Fibroblast of skin of back (primary cell): Measurements from ENCODE around the gene ARL6IP5.

ENCODE experiments used
- DNase-seq: peaks from one replicate; pipeline ENCODE4 v3.0.0-alpha.2; 2013

Gene ARL6IP5

GRCh38 chr3:69116897-69117296 lies 32.2 kb downstream of the ARL6IP5 start:
- no peak for DNase-seq

- DNase-seq, result no peak
Measured at GRCh38 chr3:69118555-69118954, 33.8 kb downstream of the ARL6IP5 start.

GRCh38 chr3:69119138-69119537 lies 34.4 kb downstream of the ARL6IP5 start:
- no peak for DNase-seq

- DNase-seq, result no peak
Measured at GRCh38 chr3:69119681-69120080, 34.9 kb downstream of the ARL6IP5 start.

- DNase-seq, result peak; percentile 59
Measured at GRCh38 chr3:69120879-69121464, 36.2 kb downstream of the ARL6IP5 start.

- no peak for DNase-seq
Measured at GRCh38 chr3:69121513-69121912, 36.8 kb downstream of the ARL6IP5 start.

- no peak for DNase-seq
Measured at GRCh38 chr3:69121950-69122349, 37.2 kb downstream of the ARL6IP5 start.

- DNase-seq, result no peak
Measured at GRCh38 chr3:69122403-69122802, 37.7 kb downstream of the ARL6IP5 start, which contains the start of gene LMOD3. TSS of gene LMOD3 (minus strand) at chr3:69122595. CDS start at chr3:69122386, 209 bp downstream.

GRCh38 chr3:69126216-69126615 lies 41.5 kb downstream of the ARL6IP5 start:
- DNase-seq, result no peak

GRCh38 chr3:69126999-69127398 lies 42.3 kb downstream of the ARL6IP5 start:
- DNase-seq, result no peak

- DNase-seq, result no peak
Measured at GRCh38 chr3:69128509-69128908, 43.8 kb downstream of the ARL6IP5 start.

GRCh38 chr3:69129531-69129930 lies 44.8 kb downstream of the ARL6IP5 start:
- DNase-seq, result no peak

- DNase-seq, result no peak
Measured at GRCh38 chr3:69130689-69131088, 46.0 kb downstream of the ARL6IP5 start.

GRCh38 chr3:69137005-69137404 lies 52.3 kb downstream of the ARL6IP5 start:
- DNase-seq, result no peak

GRCh38 chr3:69137412-69137811 lies 52.7 kb downstream of the ARL6IP5 start:
- no peak for DNase-seq

GRCh38 chr3:69141313-69141712 lies 56.6 kb downstream of the ARL6IP5 start:
- no peak for DNase-seq

GRCh38 chr3:69142090-69142489 lies 57.4 kb downstream of the ARL6IP5 start:
- DNase-seq, result no peak

GRCh38 chr3:69142797-69143454 lies 58.2 kb downstream of the ARL6IP5 start:
- no peak for DNase-seq

- peak; percentile 46 for DNase-seq
Measured at GRCh38 chr3:69143612-69144011, 58.9 kb downstream of the ARL6IP5 start.

GRCh38 chr3:69144631-69145245 lies 60.0 kb downstream of the ARL6IP5 start:
- DNase-seq, result no peak

GRCh38 chr3:69145688-69146087 lies 61.0 kb downstream of the ARL6IP5 start:
- DNase-seq, result no peak

- DNase-seq, result no peak
Measured at GRCh38 chr3:69149586-69149985, 64.8 kb downstream of the ARL6IP5 start.
